HG03108 (cell line): ENCODE data around the gene SMIM9.

Experiments
- ATAC-seq: cut with Tn5 transposase; IDR thresholded peaks from one replicate; pipeline ENCODE4 v1.9.1; 2021; ENCODE audit warnings: moderate library complexity; ENCODE audit not compliant: unreplicated experiment

SMIM9 gene

GRCh38 chrX:154784149-154784995 lies 50.1 kb downstream of the SMIM9 start:
- ATAC-seq: no peak

- no peak for ATAC-seq
These were observed 53.5 kb downstream of the SMIM9 start for GRCh38 chrX:154780968-154781367.

GRCh38 chrX:154779261-154779660 lies 55.2 kb downstream of the SMIM9 start:
- ATAC-seq: no peak

GRCh38 chrX:154776753-154777152 lies 57.7 kb downstream of the SMIM9 start:
- no peak for ATAC-seq

GRCh38 chrX:154775419-154776349 lies 58.8 kb downstream of the SMIM9 start:
- ATAC-seq: no peak

GRCh38 chrX:154774622-154775021 lies 59.8 kb downstream of the SMIM9 start:
- ATAC-seq: no peak
